Activated CD4-positive, alpha-beta T cell treated with anti-CD3 and anti-CD28 coated beads for 4 hours (primary cell): ENCODE data around the gene VPS8.

Experiments
- DNase-seq, 2 donors: peaks; one replicate each; pipeline ENCODE4 v3.0.0-alpha.2; 2020

Gene VPS8, protein sequence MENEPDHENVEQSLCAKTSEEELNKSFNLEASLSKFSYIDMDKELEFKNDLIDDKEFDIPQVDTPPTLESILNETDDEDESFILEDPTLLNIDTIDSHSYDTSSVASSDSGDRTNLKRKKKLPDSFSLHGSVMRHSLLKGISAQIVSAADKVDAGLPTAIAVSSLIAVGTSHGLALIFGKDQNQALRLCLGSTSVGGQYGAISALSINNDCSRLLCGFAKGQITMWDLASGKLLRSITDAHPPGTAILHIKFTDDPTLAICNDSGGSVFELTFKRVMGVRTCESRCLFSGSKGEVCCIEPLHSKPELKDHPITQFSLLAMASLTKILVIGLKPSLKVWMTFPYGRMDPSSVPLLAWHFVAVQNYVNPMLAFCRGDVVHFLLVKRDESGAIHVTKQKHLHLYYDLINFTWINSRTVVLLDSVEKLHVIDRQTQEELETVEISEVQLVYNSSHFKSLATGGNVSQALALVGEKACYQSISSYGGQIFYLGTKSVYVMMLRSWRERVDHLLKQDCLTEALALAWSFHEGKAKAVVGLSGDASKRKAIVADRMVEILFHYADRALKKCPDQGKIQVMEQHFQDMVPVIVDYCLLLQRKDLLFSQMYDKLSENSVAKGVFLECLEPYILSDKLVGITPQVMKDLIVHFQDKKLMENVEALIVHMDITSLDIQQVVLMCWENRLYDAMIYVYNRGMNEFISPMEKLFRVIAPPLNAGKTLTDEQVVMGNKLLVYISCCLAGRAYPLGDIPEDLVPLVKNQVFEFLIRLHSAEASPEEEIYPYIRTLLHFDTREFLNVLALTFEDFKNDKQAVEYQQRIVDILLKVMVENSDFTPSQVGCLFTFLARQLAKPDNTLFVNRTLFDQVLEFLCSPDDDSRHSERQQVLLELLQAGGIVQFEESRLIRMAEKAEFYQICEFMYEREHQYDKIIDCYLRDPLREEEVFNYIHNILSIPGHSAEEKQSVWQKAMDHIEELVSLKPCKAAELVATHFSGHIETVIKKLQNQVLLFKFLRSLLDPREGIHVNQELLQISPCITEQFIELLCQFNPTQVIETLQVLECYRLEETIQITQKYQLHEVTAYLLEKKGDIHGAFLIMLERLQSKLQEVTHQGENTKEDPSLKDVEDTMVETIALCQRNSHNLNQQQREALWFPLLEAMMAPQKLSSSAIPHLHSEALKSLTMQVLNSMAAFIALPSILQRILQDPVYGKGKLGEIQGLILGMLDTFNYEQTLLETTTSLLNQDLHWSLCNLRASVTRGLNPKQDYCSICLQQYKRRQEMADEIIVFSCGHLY (N-terminal part only)

GRCh38 chr3:184811999-184812661, at the start of gene VPS8:
VPS8 (plus strand) TSS chr3:184812166; CDS start chr3:184824633, 12,467 bp downstream.
- peak; percentile 97 for DNase-seq

DNA sequence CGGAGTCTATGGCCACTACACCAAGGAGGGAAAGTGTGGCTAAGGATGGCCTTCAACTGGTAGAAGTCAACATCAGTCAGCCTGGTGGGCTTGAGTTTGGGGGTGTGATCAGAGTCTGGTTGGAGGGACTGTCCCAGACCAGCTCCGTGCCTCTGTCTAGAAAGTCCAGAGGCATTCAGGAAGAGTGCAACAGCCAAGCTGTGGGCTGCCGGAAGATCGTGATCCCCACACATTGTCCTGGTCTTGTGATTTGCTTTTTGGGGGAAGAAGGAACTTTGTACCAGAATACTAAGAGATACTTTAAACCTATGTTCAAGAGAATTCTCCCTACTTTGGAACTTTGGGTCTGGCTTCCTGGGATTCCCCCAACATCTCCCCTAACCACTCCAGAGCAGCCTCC, 47.8 kb upstream of the VPS8 start:
- no peak for DNase-seq

DNA sequence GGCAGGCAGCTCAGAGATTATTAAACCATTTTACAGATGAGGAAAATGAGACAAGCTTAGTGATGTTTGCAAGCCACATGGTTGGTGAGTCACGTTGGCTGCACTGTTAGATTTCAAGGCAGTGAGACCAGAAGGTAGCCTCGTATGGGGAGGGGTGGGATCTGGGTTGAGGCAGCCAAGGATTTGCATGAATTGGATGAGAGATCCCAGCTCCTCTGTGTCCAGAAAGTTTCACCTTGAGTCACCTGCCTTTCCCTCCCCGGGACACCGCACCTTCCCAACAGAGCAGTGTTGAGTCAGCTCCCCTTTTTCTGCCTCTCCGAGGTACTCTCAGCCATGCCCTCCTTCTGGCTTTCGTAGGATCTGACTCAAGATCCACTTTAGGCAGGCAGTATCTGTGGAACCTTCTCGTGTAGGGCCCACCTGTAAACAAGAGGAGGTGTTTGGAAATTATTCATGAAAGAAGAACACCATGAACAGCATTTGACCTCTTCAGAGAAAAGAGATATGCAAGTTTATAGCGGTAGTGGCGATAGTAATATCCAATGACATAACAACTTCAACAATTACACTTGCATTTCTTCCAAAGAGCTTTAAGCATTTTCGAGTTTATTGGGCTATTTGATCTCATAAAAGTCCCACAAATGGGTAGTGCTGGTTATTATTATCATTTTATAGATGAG, 46.8 kb upstream of the VPS8 start:
- no peak for DNase-seq

- no peak for DNase-seq
Observed at GRCh38 chr3:184765730-184766074, 46.3 kb upstream of the VPS8 start.

- DNase-seq: no peak
Observed at GRCh38 chr3:184766555-184767261, 45.3 kb upstream of the VPS8 start.

GRCh38 chr3:184767377-184767776, 44.6 kb upstream of the VPS8 start:
- no peak for DNase-seq

- no peak for DNase-seq
Observed at GRCh38 chr3:184769382-184770170, 42.4 kb upstream of the VPS8 start.

GRCh38 chr3:184770541-184770940, 41.4 kb upstream of the VPS8 start:
- DNase-seq: no peak

GRCh38 chr3:184771301-184772127, 40.5 kb upstream of the VPS8 start:
- DNase-seq: no peak

GRCh38 chr3:184772667-184773272, 39.2 kb upstream of the VPS8 start:
- DNase-seq: no peak

DNA sequence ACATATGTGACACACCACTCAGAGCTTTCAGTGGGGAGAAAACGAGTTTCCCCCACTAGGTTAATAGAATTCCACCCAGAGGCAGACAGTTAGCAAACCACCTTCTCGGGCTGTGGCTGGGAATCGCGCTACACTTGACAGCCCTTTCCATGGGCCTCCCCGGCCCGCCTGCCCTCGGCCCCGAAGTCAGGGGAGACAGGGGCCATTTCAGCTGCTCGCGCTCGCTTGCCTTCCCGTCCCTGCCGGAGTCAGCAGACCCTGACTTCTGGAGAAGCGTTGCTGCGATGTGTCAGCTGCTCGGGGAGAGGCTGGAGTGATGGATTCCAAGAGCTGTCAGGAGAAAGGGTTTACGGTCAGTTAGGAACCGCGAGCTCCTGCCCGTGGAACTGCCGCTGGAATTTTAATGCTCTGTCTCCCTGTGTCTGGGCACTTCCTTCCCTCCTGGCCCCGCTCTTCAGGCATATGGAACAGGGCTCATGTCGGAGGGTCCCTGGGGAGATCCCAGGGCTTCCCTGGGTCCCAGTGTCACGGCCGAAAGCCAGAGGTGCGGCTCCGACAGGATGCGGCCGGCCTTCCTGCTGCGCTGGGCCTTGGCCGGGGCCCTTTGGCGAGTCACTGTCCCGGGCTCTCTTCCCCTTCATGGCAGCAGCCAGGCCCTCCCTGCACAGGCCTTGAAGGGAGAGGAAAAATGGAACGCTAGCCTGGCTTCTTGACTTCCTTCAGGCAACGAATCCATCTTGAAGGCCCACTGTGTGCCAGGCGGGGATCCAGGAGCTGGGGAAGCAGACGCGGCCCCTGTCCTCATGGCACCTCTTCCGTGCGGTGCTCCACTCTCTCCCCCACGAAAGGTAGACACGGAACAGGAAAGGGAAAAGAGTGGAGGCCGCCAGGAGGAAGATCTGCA, 38.4 kb upstream of the VPS8 start:
- DNase-seq: no peak

GRCh38 chr3:184776916-184777315, 35.0 kb upstream of the VPS8 start:
- DNase-seq: no peak

GRCh38 chr3:184777566-184778356, 34.2 kb upstream of the VPS8 start:
- peak; percentile 75 to 81 for DNase-seq

GRCh38 chr3:184778426-184779332, 33.3 kb upstream of the VPS8 start:
- no peak for DNase-seq

DNA sequence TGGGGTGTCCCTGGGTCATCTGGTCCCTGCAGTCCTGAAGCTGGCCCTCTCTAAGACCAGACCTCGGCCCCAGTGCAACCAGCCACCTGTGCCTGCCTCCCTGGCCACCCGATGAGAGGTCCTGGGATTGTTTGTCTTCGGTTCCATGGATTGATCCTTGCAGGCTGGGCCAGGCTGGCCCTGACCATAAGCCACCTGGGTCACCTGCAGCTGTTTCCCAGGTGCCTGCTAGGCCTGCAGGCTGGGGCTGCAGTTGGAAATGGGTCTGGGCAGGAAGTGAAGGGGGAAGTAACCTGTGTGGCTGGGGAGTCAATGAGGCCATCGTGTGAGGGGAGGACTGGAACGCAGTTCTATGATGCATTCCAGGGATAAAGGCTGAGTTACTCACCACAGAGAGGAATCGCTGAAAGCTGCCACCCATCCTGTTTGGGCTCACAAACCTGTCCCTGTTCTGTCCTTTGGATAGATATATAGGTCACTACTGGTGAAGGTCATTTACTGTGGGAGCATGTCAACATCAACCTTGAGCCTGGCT, 30.9 kb upstream of the VPS8 start:
- no peak for DNase-seq

- no peak for DNase-seq
Observed at GRCh38 chr3:184781801-184782200, 30.2 kb upstream of the VPS8 start.
